Osteoblast (primary cell): ENCODE data around the gene TRIM58. TPM values are rescaled to one million over a fixed set of nuclear protein-coding genes. Genes with fewer than 3 reads are reported as not detected.

Experiments
- DNase-seq: peaks from one replicate; pipeline ENCODE4 v3.0.0; 2011; ENCODE audit warnings: low spot score, mixed read lengths; ENCODE audit not compliant: insufficient read length; ENCODE audit errors: missing footprints
- H2AFZ ChIP-seq: 2 replicates; pipeline ENCODE4 v1.6.0; 2011; ENCODE audit warnings: mild to moderate bottlenecking, low read length
- H3K27ac ChIP-seq: 2 replicates; pipeline ENCODE4 v1.5.1; 2011; ENCODE audit warnings: mild to moderate bottlenecking, low read depth, low read length, moderate library complexity
- H3K27me3 ChIP-seq: 2 replicates; pipeline ENCODE4 v1.6.0; 2012; ENCODE audit warnings: mild to moderate bottlenecking, control low read depth, inconsistent platforms, low read length, moderate library complexity; ENCODE audit not compliant: insufficient read depth
- H3K36me3 ChIP-seq: 2 replicates; pipeline ENCODE4 v1.5.1; 2011; ENCODE audit warnings: mild to moderate bottlenecking, low read length, control low read depth, moderate library complexity; ENCODE audit not compliant: insufficient read depth
- H3K4me1 ChIP-seq: 2 replicates; pipeline ENCODE4 v1.5.1; 2011; ENCODE audit warnings: mild to moderate bottlenecking, low read length, control low read depth, moderate library complexity; ENCODE audit not compliant: insufficient read depth
- H3K4me2 ChIP-seq: 2 replicates; pipeline ENCODE4 v1.6.0; 2011; ENCODE audit warnings: mild to moderate bottlenecking, low read length; ENCODE audit not compliant: insufficient read depth
- H3K4me3 ChIP-seq: fragments of 200-600 bp; sonication (generic); 3 replicates; pipeline ENCODE4 v1.5.1; 2012; ENCODE audit warnings: mild to moderate bottlenecking, low read length, inconsistent platforms; ENCODE audit not compliant: insufficient read depth
- H3K79me2 ChIP-seq: 2 replicates; pipeline ENCODE4 v1.6.0; 2012; ENCODE audit warnings: mild to moderate bottlenecking, low read length, control low read depth, inconsistent platforms; ENCODE audit not compliant: insufficient read depth
- H3K9me3 ChIP-seq: 2 replicates; pipeline ENCODE4 v1.5.1; 2011; ENCODE audit warnings: low read depth, low read length, control low read depth
- H4K20me1 ChIP-seq: 2 replicates; pipeline ENCODE4 v1.6.0; 2012; ENCODE audit warnings: mild to moderate bottlenecking, low read length, control low read depth; ENCODE audit not compliant: insufficient read depth
- total RNA-seq: library from RNA; depleted of rRNA; stranded (reverse); fragments of >200 nt; gene quantifications from 2 replicates; pipeline ENCODE4 v1.2.3, GENCODE V29; 2012
- TF ChIP-seq, protein P1 (sequence below): IDR thresholded peaks from 2 replicates; pipeline ENCODE4 v1.5.1; 2011; ENCODE audit warnings: mild to moderate bottlenecking, low read depth, low read length, moderate library complexity; ENCODE audit errors: extremely low read depth

TRIM58 gene, protein sequence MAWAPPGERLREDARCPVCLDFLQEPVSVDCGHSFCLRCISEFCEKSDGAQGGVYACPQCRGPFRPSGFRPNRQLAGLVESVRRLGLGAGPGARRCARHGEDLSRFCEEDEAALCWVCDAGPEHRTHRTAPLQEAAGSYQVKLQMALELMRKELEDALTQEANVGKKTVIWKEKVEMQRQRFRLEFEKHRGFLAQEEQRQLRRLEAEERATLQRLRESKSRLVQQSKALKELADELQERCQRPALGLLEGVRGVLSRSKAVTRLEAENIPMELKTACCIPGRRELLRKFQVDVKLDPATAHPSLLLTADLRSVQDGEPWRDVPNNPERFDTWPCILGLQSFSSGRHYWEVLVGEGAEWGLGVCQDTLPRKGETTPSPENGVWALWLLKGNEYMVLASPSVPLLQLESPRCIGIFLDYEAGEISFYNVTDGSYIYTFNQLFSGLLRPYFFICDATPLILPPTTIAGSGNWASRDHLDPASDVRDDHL
- 0.29 and 0.36 TPM in 2 replicates for total RNA-seq

DNA sequence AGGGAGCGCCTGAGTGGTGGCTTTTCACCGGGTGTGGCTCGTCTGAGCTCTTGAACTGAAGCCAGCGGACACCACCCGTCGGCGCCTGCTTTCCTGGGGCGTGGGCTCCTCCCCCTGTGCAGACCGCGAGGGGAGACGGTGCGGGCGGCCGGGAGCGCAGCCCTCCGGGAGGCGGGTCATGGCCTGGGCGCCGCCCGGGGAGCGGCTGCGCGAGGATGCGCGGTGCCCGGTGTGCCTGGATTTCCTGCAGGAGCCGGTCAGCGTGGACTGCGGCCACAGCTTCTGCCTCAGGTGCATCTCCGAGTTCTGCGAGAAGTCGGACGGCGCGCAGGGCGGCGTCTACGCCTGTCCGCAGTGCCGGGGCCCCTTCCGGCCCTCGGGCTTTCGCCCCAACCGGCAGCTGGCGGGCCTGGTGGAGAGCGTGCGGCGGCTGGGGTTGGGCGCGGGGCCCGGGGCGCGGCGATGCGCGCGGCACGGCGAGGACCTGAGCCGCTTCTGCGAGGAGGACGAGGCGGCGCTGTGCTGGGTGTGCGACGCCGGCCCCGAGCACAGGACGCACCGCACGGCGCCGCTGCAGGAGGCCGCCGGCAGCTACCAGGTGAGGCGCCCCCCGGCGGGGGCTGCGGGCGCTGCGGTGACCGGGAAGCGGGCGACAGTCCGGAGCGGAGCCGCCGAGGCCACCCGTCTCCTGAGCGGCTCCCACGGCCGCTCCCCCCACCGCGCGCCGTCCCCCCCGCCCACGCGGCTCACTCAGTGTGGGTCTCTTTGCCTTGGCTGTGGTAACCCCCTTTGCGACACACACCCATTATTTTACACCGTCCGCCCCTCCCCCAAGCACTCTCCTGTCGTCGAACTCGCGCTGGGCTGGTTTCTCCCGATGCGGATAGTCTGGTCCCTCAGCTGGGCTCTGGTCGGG, at the start of gene TRIM58:
TSS of gene TRIM58 (plus strand) at position 119 of the 916 bp plus-strand sequence. CDS start at position 179, 60 bp downstream.
- no peak within 1 kb of the TSS for H3K4me2 ChIP-seq
- no peaks in the 10 kb centered on the region for H4K20me1 ChIP-seq
- H3K79me2 ChIP-seq: no peaks in the 10 kb centered on the region
- H3K9me3 ChIP-seq: no peaks in the 10 kb centered on the region
- no peaks in the 10 kb centered on the region for H3K4me1 ChIP-seq
- H3K27ac ChIP-seq: no peak within 1 kb of the TSS
- H2AFZ ChIP-seq: no peak within 1 kb of the TSS
- no peaks in the 10 kb centered on the region for H3K27me3 ChIP-seq
- no peak within 1 kb of the TSS for H3K4me3 ChIP-seq
- no peaks in the 10 kb centered on the region for H3K36me3 ChIP-seq
- TF ChIP-seq, protein P1, sequence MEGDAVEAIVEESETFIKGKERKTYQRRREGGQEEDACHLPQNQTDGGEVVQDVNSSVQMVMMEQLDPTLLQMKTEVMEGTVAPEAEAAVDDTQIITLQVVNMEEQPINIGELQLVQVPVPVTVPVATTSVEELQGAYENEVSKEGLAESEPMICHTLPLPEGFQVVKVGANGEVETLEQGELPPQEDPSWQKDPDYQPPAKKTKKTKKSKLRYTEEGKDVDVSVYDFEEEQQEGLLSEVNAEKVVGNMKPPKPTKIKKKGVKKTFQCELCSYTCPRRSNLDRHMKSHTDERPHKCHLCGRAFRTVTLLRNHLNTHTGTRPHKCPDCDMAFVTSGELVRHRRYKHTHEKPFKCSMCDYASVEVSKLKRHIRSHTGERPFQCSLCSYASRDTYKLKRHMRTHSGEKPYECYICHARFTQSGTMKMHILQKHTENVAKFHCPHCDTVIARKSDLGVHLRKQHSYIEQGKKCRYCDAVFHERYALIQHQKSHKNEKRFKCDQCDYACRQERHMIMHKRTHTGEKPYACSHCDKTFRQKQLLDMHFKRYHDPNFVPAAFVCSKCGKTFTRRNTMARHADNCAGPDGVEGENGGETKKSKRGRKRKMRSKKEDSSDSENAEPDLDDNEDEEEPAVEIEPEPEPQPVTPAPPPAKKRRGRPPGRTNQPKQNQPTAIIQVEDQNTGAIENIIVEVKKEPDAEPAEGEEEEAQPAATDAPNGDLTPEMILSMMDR: no peak
- no peak for DNase-seq

GRCh38 chr1:247812637-247813036, 44.4 kb upstream of the TRIM58 start:
- Histone ChIP-seq H3K79me2 (no peaks in the 10 kb centered on the region), H3K36me3 (no peaks in the 10 kb centered on the region), H3K27ac (no peak overlapping the region)

DNA sequence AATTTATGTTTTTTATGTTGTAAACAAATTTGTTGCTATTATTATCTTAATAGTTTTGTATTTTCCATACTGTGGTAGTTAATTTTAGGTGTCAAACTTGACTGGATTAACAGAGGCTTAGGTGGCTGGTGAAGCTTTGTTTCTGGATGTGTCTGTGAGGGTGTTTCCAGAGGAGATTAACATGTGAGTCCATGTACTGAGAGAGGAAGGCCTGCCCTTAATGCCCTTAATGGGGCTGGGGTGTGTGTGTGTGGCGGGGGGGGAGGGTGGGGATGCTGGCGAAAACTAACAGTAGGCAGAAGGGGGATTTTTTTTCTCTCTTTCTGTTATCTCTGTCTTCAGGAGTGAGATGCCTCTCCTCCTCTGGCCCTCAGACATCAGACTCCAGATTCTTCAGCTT, 34.9 kb upstream of the TRIM58 start:
- DNase-seq: no peak
- Histone ChIP-seq H3K4me2 (no peak overlapping the region), H3K9me3 (no peaks in the 10 kb centered on the region), H3K27me3 (no peaks in the 10 kb centered on the region), H4K20me1 (no peaks in the 10 kb centered on the region), H3K79me2 (no peaks in the 10 kb centered on the region), H3K4me1 (no peaks in the 10 kb centered on the region), H3K4me3 (no peak overlapping the region), H3K27ac (no peak overlapping the region), H3K36me3 (no peaks in the 10 kb centered on the region), H2AFZ (no peak overlapping the region)
- TF ChIP-seq, protein P1: no peak

More at GRCh38 chr1:247812637-247813036, 44.4 kb upstream of the TRIM58 start:
- no peak overlapping the region for H3K4me3 ChIP-seq
- no peaks in the 10 kb centered on the region for H4K20me1 ChIP-seq
- no peaks in the 10 kb centered on the region for H3K27me3 ChIP-seq
- no peak overlapping the region for H2AFZ ChIP-seq
- H3K4me2 ChIP-seq: no peak overlapping the region
- H3K4me1 ChIP-seq: no peaks in the 10 kb centered on the region
- no peak for DNase-seq
- H3K9me3 ChIP-seq: peaks cover 2% of the 10 kb centered on the region
- TF ChIP-seq, protein P1: no peak
